Caco-2 (cell line): ENCODE measurements around the gene PDCD1. TPM values are rescaled to one million over a fixed set of nuclear protein-coding genes. Genes with fewer than 3 reads are reported as not detected.

Experiments used
- BruUV-seq: library from RNA; stranded (reverse); fragments of 400-500 nt; replicated peaks from 2 replicates; lab custom pipeline; 2021; lab: Mats Ljungman, UMichigan
- CTCF ChIA-PET: fragments of 300-600 bp; sonication (Branson Sonifier 250); formaldehyde crosslinking; loops from one replicate; lab custom pipeline; 2022; ENCODE audit warnings: antibody characterized with exemption; lab: Charles Lee
- POLR2A ChIA-PET: fragments of 300-600 bp; sonication (Branson Sonifier 250); formaldehyde crosslinking; loops from one replicate; lab custom pipeline; 2022; ENCODE audit warnings: antibody characterized with exemption; lab: Charles Lee
- DNase-seq, 2 experiments: peaks; one replicate each; pipeline versions ENCODE4 v3.0.0 to v3.0.0-alpha.2; 2020 to 2022
- H3K27me3 ChIP-seq: replicated peaks from 2 replicates; pipeline ENCODE4 v1.6.0; 2011; ENCODE audit warnings: low read length; ENCODE audit not compliant: control insufficient read depth, insufficient read depth
- H3K36me3 ChIP-seq: 2 replicates; pipeline ENCODE4 v1.5.1; 2011; ENCODE audit warnings: low read length; ENCODE audit not compliant: control insufficient read depth, insufficient read depth
- H3K4me1 ChIP-seq: fragments of 250-450 bp; sonication (Bioruptor Pico); 2 replicates; pipeline ENCODE4 v1.5.1; 2020; ENCODE audit warnings: mild to moderate bottlenecking
- H3K4me3 ChIP-seq: 2 replicates; pipeline ENCODE4 v1.5.1; 2011; ENCODE audit warnings: low read depth, mild to moderate bottlenecking, control low read depth, low read length
- H3K9me3 ChIP-seq: fragments of 250-450 bp; sonication (Bioruptor Pico); 2 replicates; pipeline ENCODE4 v1.5.1; 2020; ENCODE audit warnings: mild to moderate bottlenecking, moderate library complexity
- H3K27ac Mint-ChIP-seq: one replicate; pipeline ENCODE4 v1.8.0; 2022; ENCODE audit warnings: mixed read lengths; ENCODE audit not compliant: unreplicated experiment
- H3K27me3 Mint-ChIP-seq: one replicate; pipeline ENCODE4 v1.8.0; 2022; ENCODE audit warnings: mixed read lengths; ENCODE audit not compliant: insufficient read depth, unreplicated experiment
- H3K36me3 Mint-ChIP-seq: one replicate; pipeline ENCODE4 v1.8.0; 2022; ENCODE audit warnings: mild to moderate bottlenecking, mixed read lengths; ENCODE audit not compliant: insufficient read depth, unreplicated experiment
- H3K4me1 Mint-ChIP-seq: one replicate; pipeline ENCODE4 v1.8.0; 2022; ENCODE audit warnings: low read depth, mixed read lengths; ENCODE audit not compliant: unreplicated experiment
- H3K4me3 Mint-ChIP-seq: one replicate; pipeline ENCODE4 v1.8.0; 2022; ENCODE audit warnings: mild to moderate bottlenecking, moderate library complexity, mixed read lengths; ENCODE audit not compliant: unreplicated experiment
- H3K9me3 Mint-ChIP-seq: one replicate; pipeline ENCODE4 v1.8.0; 2022; ENCODE audit warnings: mixed read lengths; ENCODE audit not compliant: unreplicated experiment
- CTCF ChIP-seq, 2 experiments: fragments of 200-600 bp in 1 of 2; IDR thresholded peaks; 1 replicate in 1 of 2; 2 replicates in 1 of 2; pipeline versions ENCODE4 v1.5.1 to v1.8.0; 2011 to 2022; ENCODE audit warnings: antibody characterized with exemption in 1 of 2, control low read depth in 1 of 2, inconsistent platforms in 1 of 2, low read depth in 1 of 2, low read length in 1 of 2, mild to moderate bottlenecking in 1 of 2, moderate library complexity in 1 of 2; ENCODE audit not compliant: insufficient read depth in 1 of 2, severe bottlenecking in 1 of 2, unreplicated experiment in 1 of 2
- intact Hi-C: fragments of 100-400 bp; cut with micrococcal nuclease; formaldehyde crosslinking; loops from one replicate; pipeline ENCODE4 v1.10.0; 2022; ENCODE audit not compliant: unreplicated experiment
- total RNA-seq: library from RNA; stranded (reverse); gene quantifications from 2 replicates; pipeline ENCODE4 v1.2.3, GENCODE V29; 2022

PDCD1 gene
- total RNA-seq, 1 experiment from 2014 or later, result not detected

GRCh38 chr2:241851325-241852115 is 7.2 kb downstream of the PDCD1 start:
- POLR2A ChIA-PET, result no interaction called here
- no TSS peak for BruUV-seq
- CTCF ChIA-PET, result no interaction called here

DNA sequence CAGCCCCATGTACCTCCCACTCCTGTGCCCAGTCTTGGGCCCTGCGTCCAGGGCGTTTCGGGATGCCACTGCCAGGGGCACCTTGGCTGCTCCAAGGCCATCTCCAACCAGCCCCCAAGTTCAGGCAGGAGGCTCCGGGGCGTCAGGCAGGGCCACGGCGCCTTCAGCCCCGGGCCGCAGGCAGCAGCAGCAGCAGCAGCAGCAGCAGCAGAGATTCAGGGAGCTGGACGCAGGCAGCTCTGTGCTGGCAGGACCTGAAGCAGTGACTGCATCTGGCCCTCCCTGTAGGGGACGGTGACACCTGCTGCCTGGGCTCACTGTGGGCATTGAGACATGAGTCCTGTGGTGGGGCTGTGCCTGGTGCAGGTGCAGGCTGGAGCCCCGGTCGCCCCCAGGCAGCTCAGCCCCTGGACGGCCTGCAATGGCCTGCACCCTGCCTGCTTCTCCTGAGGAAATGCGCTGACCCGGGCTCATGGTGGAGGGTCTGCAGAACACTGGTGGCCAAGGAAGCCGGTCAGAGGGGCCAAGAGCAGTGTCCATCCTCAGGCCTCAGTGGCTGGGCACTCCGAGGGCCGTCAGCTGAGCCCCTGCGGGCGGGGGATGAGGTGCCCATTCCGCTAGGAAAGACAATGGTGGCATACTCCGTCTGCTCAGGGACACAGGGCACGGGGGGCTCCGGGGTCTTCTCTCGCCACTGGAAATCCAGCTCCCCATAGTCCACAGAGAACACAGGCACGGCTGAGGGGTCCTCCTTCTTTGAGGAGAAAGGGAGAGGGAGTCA is 8.0 kb downstream of the PDCD1 start:
- POLR2A ChIA-PET, result no interaction called here
- H3K36me3 Mint-ChIP-seq, result no peaks in the 10 kb centered on the region
- intact Hi-C loops, result no loop called here

More at GRCh38 chr2:241851325-241852115, 7.2 kb downstream of the PDCD1 start:
- no peak overlapping the region for H3K27ac Mint-ChIP-seq
- no peak for DNase-seq
- no peaks in the 10 kb centered on the region for H3K4me1 Mint-ChIP-seq
- no peaks in the 10 kb centered on the region for H3K27me3 Mint-ChIP-seq
- Histone ChIP-seq H3K9me3 (no peaks in the 10 kb centered on the region), H3K4me3 (no peak overlapping the region), H3K4me1 (no peaks in the 10 kb centered on the region), H3K36me3 (no peaks in the 10 kb centered on the region), H3K27me3 (no peaks in the 10 kb centered on the region)
- no peak overlapping the region for H3K4me3 Mint-ChIP-seq
- intact Hi-C loops, result no loop called here
- no peaks in the 10 kb centered on the region for H3K9me3 Mint-ChIP-seq
- H3K36me3 Mint-ChIP-seq, result no peaks in the 10 kb centered on the region
- no peak for TF ChIP-seq CTCF (IDR thresholded peaks at IDR 0.05; ENCODE audit: insufficient read depth in 1 of 2, low read depth in 1 of 2, low read length in 1 of 2, severe bottlenecking in 1 of 2, unreplicated experiment in 1 of 2)

More for the DNA sequence above, 8.0 kb downstream of the PDCD1 start:
- H3K27ac Mint-ChIP-seq, result no peak overlapping the region
- Histone ChIP-seq H3K4me3 (no peak overlapping the region), H3K36me3 (no peaks in the 10 kb centered on the region), H3K9me3 (no peaks in the 10 kb centered on the region), H3K4me1 (no peaks in the 10 kb centered on the region), H3K27me3 (no peaks in the 10 kb centered on the region)
- H3K4me1 Mint-ChIP-seq, result no peaks in the 10 kb centered on the region
- no TSS peak for BruUV-seq
- CTCF ChIA-PET, result interaction anchor here (0.7 to 0.9 kb wide), 2 partner anchors 10 to 14 kb away, joined by 3 read pairs; no protein-coding TSS in a partner anchor
- no peaks in the 10 kb centered on the region for H3K9me3 Mint-ChIP-seq
- H3K27me3 Mint-ChIP-seq, result no peaks in the 10 kb centered on the region
- no peak overlapping the region for H3K4me3 Mint-ChIP-seq
- no peak for TF ChIP-seq CTCF (IDR thresholded peaks at IDR 0.05; ENCODE audit: insufficient read depth in 1 of 2, low read depth in 1 of 2, low read length in 1 of 2, severe bottlenecking in 1 of 2, unreplicated experiment in 1 of 2)
- DNase-seq, result no peak
